Neural cell (in vitro differentiated cells): Measurements from ENCODE around the gene EYA4. TPM values are rescaled to one million over a fixed set of nuclear protein-coding genes. Genes with fewer than 3 reads are reported as not detected.

Source experiments
- H2AFZ ChIP-seq: fragments of 200-600, 300-800 bp; sonication (generic), shearing (Covaris generic); 2 replicates; pipeline ENCODE4 v1.6.0; 2014; ENCODE audit warnings: low read depth, mild to moderate bottlenecking, antibody characterized with exemption, low read length, moderate library complexity
- H3F3A ChIP-seq: fragments of 200-600 bp; shearing (Covaris generic); 2 replicates; pipeline ENCODE4 v1.6.1; 2016; ENCODE audit warnings: mild to moderate bottlenecking, moderate library complexity, mixed read lengths, antibody characterized with exemption, low read length; ENCODE audit not compliant: insufficient read depth, poor library complexity, severe bottlenecking
- H3K27ac ChIP-seq: fragments of 200-600, 300-800 bp; sonication (generic), shearing (Covaris generic); 2 replicates; pipeline ENCODE4 v1.5.1; 2014; ENCODE audit warnings: mild to moderate bottlenecking, low read length, moderate library complexity
- H3K27me3 ChIP-seq: fragments of 300-800, 200-600 bp; sonication (generic), shearing (Covaris generic); 2 replicates; pipeline ENCODE4 v1.6.0; 2014; ENCODE audit warnings: mild to moderate bottlenecking, low read depth, low read length, moderate library complexity; ENCODE audit not compliant: insufficient read depth
- H3K36me3 ChIP-seq: fragments of 300-800, 200-600 bp; sonication (generic), shearing (Covaris generic); 2 replicates; pipeline ENCODE4 v1.5.1; 2014; ENCODE audit warnings: mild to moderate bottlenecking, antibody characterized with exemption, low read length, moderate library complexity; ENCODE audit not compliant: insufficient read depth
- H3K4me2 ChIP-seq: fragments of 300-800, 200-600 bp; sonication (generic), shearing (Covaris generic); 2 replicates; pipeline ENCODE4 v1.6.0; 2014; ENCODE audit warnings: mild to moderate bottlenecking, low read length
- H3K4me3 ChIP-seq: fragments of 300-800, 200-600 bp; sonication (generic), shearing (Covaris generic); 2 replicates; pipeline ENCODE4 v1.5.1; 2014; ENCODE audit warnings: mild to moderate bottlenecking, low read length, moderate library complexity
- H3K79me2 ChIP-seq: fragments of 200-600 bp; shearing (Covaris generic); replicated peaks from 2 replicates; pipeline ENCODE4 v1.6.0; 2014; ENCODE audit warnings: mild to moderate bottlenecking, low read length, moderate library complexity; ENCODE audit not compliant: insufficient read depth
- H3K9ac ChIP-seq: fragments of 300-800, 200-600 bp; sonication (generic), shearing (Covaris generic); 2 replicates; pipeline ENCODE4 v1.6.1; 2016; ENCODE audit warnings: mild to moderate bottlenecking, low read length, mixed read lengths
- H3K9me2 ChIP-seq: fragments of 200-600 bp; shearing (Covaris generic); 2 replicates; pipeline ENCODE4 v1.6.1; 2016; ENCODE audit warnings: mild to moderate bottlenecking, low read length, mixed read lengths; ENCODE audit not compliant: insufficient read depth
- H3K9me3 ChIP-seq: fragments of 200-600, 300-800 bp; sonication (generic), shearing (Covaris generic); 2 replicates; pipeline ENCODE4 v1.6.1; 2016; ENCODE audit warnings: mild to moderate bottlenecking, mixed run types, low read length, moderate library complexity, mixed read lengths
- H4K20me1 ChIP-seq: fragments of 200-600 bp; shearing (Covaris generic); 2 replicates; pipeline ENCODE4 v1.6.1; 2016; ENCODE audit warnings: mild to moderate bottlenecking, mixed run types; ENCODE audit not compliant: insufficient read depth
- EP300 ChIP-seq: fragments of 450-650 bp; conservative IDR thresholded peaks from 2 replicates; pipeline ENCODE4 v1.6.1; 2014; ENCODE audit warnings: antibody characterized with exemption, mild to moderate bottlenecking, moderate library complexity; ENCODE audit not compliant: poor library complexity, severe bottlenecking
- EZH2 ChIP-seq: fragments of 200-600, 300-800 bp; shearing (Covaris generic), sonication (generic); IDR thresholded peaks from 2 replicates; pipeline ENCODE4 v1.6.1; 2014; ENCODE audit warnings: antibody characterized with exemption, low read length, borderline replicate concordance, mild to moderate bottlenecking; ENCODE audit not compliant: insufficient read depth, poor library complexity, severe bottlenecking
- MXI1 ChIP-seq: fragments of 450-650 bp; conservative IDR thresholded peaks from 2 replicates; pipeline ENCODE4 v1.6.1; 2014; ENCODE audit warnings: antibody characterized with exemption, mild to moderate bottlenecking; ENCODE audit not compliant: poor library complexity, severe bottlenecking
- POLR2AphosphoS5 ChIP-seq: IDR thresholded peaks from 2 replicates; pipeline ENCODE4 v1.6.1; 2012
- RAD21 ChIP-seq: fragments of 450-650 bp; conservative IDR thresholded peaks from 2 replicates; pipeline ENCODE4 v1.6.1; 2014; ENCODE audit warnings: antibody characterized with exemption, mild to moderate bottlenecking, moderate library complexity
- REST ChIP-seq: IDR thresholded peaks from 2 replicates; pipeline ENCODE4 v1.6.1; 2012; ENCODE audit warnings: borderline replicate concordance
- SMC3 ChIP-seq: fragments of 450-650 bp; conservative IDR thresholded peaks from 2 replicates; pipeline ENCODE4 v1.6.1; 2014; ENCODE audit warnings: antibody characterized with exemption, mild to moderate bottlenecking, moderate library complexity; ENCODE audit not compliant: poor library complexity
- TAF1 ChIP-seq: IDR thresholded peaks from 2 replicates; pipeline ENCODE4 v1.6.1; 2012; ENCODE audit warnings: low read depth
- polyA plus RNA-seq: library from polyadenylated mRNA; depleted of rRNA; stranded (reverse); fragments of >200 nt; gene quantifications from 2 replicates; pipeline ENCODE4 v1.2.3, GENCODE V29; 2014
- TF ChIP-seq, protein P1 (sequence below): fragments of 450-650 bp; IDR thresholded peaks from 2 replicates; pipeline ENCODE4 v1.5.1; 2014; ENCODE audit warnings: antibody characterized with exemption, mild to moderate bottlenecking, moderate library complexity; ENCODE audit not compliant: poor library complexity, severe bottlenecking

Gene EYA4
- polyA plus RNA-seq, 1 donor from 2014 or later, result 2.6 TPM

DNA sequence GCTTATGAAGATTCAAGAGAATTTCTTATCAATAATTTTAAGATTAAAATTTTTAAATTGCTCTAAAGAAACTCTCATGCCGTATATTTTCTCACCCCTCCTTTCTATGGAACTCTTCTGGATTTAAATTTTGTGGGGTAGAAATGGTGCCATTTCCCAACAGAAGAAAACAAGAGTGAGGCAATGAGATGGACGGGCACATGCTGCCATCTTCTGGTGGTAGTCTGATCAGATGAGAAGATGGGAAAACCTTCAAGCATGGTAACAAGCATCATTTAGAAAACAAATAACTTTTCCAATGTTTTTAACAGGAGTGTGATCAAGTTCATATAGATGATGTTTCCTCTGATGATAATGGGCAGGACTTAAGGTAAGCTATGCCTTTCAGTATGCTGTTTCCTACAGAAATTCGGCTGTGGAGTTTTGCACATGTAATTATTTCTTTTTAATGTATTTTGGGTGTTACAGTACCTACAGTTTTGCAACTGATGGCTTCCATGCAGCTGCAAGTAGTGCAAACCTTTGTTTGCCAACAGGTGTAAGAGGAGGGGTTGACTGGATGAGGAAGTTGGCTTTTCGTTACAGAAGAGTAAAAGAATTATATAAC lies 271.4 kb downstream of the EYA4 start:
- Histone ChIP-seq H3K27ac (no peak overlapping the region), H3K36me3 (no peaks in the 10 kb centered on the region), H3K4me3 (no peak overlapping the region), H3K79me2 (no peaks in the 10 kb centered on the region), H3K9ac (no peak overlapping the region), H3K9me2 (no peaks in the 10 kb centered on the region), H3K4me2 (no peak overlapping the region), H3F3A (no peaks in the 10 kb centered on the region), H2AFZ (no peak overlapping the region), H4K20me1 (no peaks in the 10 kb centered on the region), H3K9me3 (no peaks in the 10 kb centered on the region), H3K27me3 (no peaks in the 10 kb centered on the region)
- TF ChIP-seq REST, result no peak
- TF ChIP-seq RAD21, result peak; percentile 92
- TF ChIP-seq EP300, result no peak
- TF ChIP-seq, protein P1, sequence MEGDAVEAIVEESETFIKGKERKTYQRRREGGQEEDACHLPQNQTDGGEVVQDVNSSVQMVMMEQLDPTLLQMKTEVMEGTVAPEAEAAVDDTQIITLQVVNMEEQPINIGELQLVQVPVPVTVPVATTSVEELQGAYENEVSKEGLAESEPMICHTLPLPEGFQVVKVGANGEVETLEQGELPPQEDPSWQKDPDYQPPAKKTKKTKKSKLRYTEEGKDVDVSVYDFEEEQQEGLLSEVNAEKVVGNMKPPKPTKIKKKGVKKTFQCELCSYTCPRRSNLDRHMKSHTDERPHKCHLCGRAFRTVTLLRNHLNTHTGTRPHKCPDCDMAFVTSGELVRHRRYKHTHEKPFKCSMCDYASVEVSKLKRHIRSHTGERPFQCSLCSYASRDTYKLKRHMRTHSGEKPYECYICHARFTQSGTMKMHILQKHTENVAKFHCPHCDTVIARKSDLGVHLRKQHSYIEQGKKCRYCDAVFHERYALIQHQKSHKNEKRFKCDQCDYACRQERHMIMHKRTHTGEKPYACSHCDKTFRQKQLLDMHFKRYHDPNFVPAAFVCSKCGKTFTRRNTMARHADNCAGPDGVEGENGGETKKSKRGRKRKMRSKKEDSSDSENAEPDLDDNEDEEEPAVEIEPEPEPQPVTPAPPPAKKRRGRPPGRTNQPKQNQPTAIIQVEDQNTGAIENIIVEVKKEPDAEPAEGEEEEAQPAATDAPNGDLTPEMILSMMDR, result peak; percentile 84
- no peak for TF ChIP-seq EZH2
- TF ChIP-seq SMC3, result peak; percentile 96
- no peak for TF ChIP-seq TAF1
- TF ChIP-seq MXI1, result no peak
- no peak for TF ChIP-seq POLR2AphosphoS5

DNA sequence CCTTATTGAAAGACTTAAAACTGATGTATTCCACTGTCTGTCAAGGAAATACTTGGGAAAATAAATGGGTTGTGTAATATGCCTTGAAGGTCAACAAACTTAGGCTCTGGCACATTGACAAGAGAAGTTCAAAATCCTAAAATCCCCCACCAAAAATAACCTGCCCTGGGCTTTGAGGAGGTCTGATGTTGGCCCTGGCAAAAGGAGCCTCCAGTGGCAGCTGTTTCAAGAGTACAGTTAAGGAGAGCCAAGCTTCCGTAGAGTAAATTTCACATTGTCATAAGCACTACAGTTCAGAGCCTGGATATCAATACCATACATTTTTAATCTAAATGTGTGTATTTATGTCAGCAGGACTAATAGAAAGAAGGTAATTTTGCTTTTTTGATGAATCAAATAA lies 282.7 kb downstream of the EYA4 start:
- no peak for TF ChIP-seq TAF1
- no peak for TF ChIP-seq RAD21
- TF ChIP-seq MXI1, result no peak
- TF ChIP-seq POLR2AphosphoS5, result no peak
- TF ChIP-seq, protein P1, result no peak
- no peak for TF ChIP-seq SMC3
- no peak for TF ChIP-seq EZH2
- no peak for TF ChIP-seq REST
- TF ChIP-seq EP300, result no peak
- Histone ChIP-seq H3K9me3 (no peaks in the 10 kb centered on the region), H3F3A (no peaks in the 10 kb centered on the region), H3K4me2 (no peak overlapping the region), H3K79me2 (no peaks in the 10 kb centered on the region), H3K9me2 (no peaks in the 10 kb centered on the region), H4K20me1 (no peaks in the 10 kb centered on the region), H3K4me3 (no peak overlapping the region), H3K36me3 (no peaks in the 10 kb centered on the region), H3K27me3 (no peaks in the 10 kb centered on the region), H3K27ac (no peak overlapping the region), H2AFZ (no peak overlapping the region), H3K9ac (no peak overlapping the region)
